ENCODE measurements around the gene TRAM2. TPM values are rescaled to one million over a fixed set of nuclear protein-coding genes. Genes with fewer than 3 reads are reported as not detected.

TRAM2 gene
- total RNA-seq, 1 donor from 2014 or later = 9.9 TPM

DNA sequence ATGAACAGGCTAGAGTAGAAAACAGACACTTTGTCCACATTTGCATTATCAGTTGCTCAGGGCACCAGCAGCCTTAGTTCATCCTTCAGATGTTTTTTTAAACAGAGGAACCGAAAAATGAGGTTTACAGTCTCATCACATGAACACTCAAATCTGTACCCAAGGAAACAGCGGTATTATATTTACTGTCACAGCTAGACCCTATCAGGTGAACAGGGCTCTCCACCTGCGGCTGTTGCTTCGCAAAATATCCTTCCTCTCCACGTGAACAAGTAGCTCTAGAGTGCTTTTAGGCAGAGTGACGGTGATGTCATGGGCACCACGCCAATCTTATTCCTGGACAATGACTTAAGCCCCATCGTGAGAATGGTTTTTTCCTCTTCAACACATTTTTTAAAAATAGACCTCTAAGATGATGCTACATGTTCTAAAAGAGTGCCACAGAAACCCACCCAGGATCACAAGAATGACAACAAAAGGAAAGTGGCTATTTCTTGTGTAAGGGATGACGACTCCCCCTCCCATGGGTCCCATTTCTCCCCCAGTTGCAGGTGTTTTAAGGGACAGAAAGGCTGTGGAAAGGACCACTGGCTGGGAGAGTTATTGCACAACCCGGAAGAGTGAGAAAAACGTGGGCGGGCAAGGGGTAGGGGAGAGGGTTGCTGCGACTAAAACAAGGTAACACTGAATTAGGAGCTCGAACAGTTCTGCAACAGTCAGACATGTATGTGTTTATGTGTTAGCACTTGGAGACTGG lies 79.0 kb downstream of the TRAM2 start:
- ChIA-PET POLR2A (interaction anchor here (0.5 to 1.6 kb wide), 9 partner anchors 9 to 1043 kb away, joined by 3 to 6 read pairs (median 3); partner anchors contain the start of genes MCM3 and TRAM2), CTCF (interaction anchor here (0.9 to 1.6 kb wide), 2 partner anchors 79 to 80 kb away, joined by 3 to 4 read pairs; partner anchors contain the start of gene TRAM2)
- peaks cover 8% of the 10 kb centered on the region for H3K9me3 Mint-ChIP-seq
- H3K4me1 Mint-ChIP-seq = peaks cover 66% of the 10 kb centered on the region
- H3K4me3 Mint-ChIP-seq = peak overlapping the region; percentile 60
- DNase-seq (peak; percentile 37), ATAC-seq (ENCODE audit: low read depth) (peak; percentile 77)
- H3K27me3 Mint-ChIP-seq = no peaks in the 10 kb centered on the region
- H3K36me3 Mint-ChIP-seq (ENCODE audit: low read depth) = peaks cover 22% of the 10 kb centered on the region
- TF ChIP-seq, protein P1, sequence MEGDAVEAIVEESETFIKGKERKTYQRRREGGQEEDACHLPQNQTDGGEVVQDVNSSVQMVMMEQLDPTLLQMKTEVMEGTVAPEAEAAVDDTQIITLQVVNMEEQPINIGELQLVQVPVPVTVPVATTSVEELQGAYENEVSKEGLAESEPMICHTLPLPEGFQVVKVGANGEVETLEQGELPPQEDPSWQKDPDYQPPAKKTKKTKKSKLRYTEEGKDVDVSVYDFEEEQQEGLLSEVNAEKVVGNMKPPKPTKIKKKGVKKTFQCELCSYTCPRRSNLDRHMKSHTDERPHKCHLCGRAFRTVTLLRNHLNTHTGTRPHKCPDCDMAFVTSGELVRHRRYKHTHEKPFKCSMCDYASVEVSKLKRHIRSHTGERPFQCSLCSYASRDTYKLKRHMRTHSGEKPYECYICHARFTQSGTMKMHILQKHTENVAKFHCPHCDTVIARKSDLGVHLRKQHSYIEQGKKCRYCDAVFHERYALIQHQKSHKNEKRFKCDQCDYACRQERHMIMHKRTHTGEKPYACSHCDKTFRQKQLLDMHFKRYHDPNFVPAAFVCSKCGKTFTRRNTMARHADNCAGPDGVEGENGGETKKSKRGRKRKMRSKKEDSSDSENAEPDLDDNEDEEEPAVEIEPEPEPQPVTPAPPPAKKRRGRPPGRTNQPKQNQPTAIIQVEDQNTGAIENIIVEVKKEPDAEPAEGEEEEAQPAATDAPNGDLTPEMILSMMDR (IDR thresholded peaks at IDR 0.05) = no peak
- intact Hi-C loops (cut with micrococcal nuclease) = loop anchor here (1.0 to 10.0 kb wide), 6 partner anchors 54 to 747 kb away; partner anchors contain the start of genes EFHC1 and TRAM2
- H3K27ac Mint-ChIP-seq = peak overlapping the region; percentile 98

DNA sequence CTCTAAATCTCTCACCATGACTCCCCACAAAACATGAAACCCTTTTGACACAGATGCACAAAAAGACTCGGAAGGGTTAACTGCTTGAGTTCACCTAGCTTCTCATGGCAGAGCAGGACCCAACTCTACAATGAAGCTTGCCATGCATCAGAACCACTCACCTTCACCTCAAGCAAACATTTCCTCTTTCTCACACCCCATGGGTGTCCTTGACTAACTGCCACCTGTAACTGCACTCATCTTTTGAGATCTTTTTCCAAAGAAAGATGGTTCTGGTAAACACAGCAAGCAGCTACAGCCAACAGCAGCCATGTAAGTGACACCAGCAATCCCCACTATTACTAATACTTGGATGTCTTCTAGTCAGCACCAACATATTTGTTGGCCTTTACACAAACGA lies 80.2 kb downstream of the TRAM2 start:
- Mint-ChIP-seq H3K36me3 (ENCODE audit: low read depth) (peaks cover 11% of the 10 kb centered on the region), H3K9me3 (peaks cover 8% of the 10 kb centered on the region), H3K4me3 (no peak overlapping the region), H3K27ac (peak overlapping the region; percentile 98), H3K27me3 (no peaks in the 10 kb centered on the region), H3K4me1 (peaks cover 78% of the 10 kb centered on the region)
- DNase-seq (no peak), ATAC-seq (ENCODE audit: low read depth) (no peak)
- POLR2A ChIA-PET = interaction anchor here (1.0 to 1.2 kb wide), 2 partner anchors 78 to 863 kb away, joined by 4 to 6 read pairs; no protein-coding TSS in a partner anchor
- intact Hi-C loops (cut with micrococcal nuclease) = loop anchor here (1.0 to 10.0 kb wide), 6 partner anchors 56 to 748 kb away; partner anchors contain the start of genes EFHC1 and TRAM2
- TF ChIP-seq, protein P1 (IDR thresholded peaks at IDR 0.05) = no peak
- CTCF ChIA-PET = interaction anchor here (1.6 kb wide), 1 partner anchor 79 kb away, joined by 4 read pairs; no protein-coding TSS in a partner anchor

DNA sequence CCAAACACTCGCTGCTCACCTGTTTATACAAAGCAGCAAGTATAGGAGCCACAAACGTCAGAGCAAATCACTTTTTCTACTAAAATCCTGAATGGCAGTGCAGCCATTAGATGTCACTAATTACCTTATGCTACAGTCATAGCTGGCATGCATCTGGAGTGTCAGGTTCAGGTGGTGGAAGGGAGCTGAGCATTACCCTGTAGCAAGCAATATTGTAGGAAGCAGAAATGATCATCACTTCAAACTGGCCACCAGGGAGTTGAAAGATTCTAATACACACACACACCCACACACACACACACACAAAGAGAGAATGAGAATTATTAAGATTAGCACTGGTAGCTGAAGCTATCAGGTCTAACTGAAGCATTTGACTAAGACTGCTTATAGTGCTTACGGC lies 80.9 kb downstream of the TRAM2 start:
- Mint-ChIP-seq H3K27ac (peak overlapping the region; percentile 98), H3K4me3 (peak overlapping the region; percentile 38), H3K27me3 (no peaks in the 10 kb centered on the region), H3K9me3 (peaks cover 8% of the 10 kb centered on the region), H3K4me1 (peaks cover 86% of the 10 kb centered on the region), H3K36me3 (ENCODE audit: low read depth) (peaks cover 11% of the 10 kb centered on the region)
- ATAC-seq (ENCODE audit: low read depth) (no peak), DNase-seq (no peak)
- CTCF ChIA-PET = interaction anchor here (0.6 kb wide), 1 partner anchor 79 kb away, joined by 4 read pairs; no protein-coding TSS in a partner anchor
- TF ChIP-seq, protein P1 (IDR thresholded peaks at IDR 0.05) = no peak
- intact Hi-C loops (cut with micrococcal nuclease) = loop anchor here (2.0 to 10.0 kb wide), 4 partner anchors 81 to 749 kb away; partner anchors contain the start of gene TRAM2
- POLR2A ChIA-PET = interaction anchor here (1.2 kb wide), 1 partner anchor 864 kb away, joined by 4 read pairs; no protein-coding TSS in a partner anchor

- ChIA-PET CTCF (interaction anchor here (1.5 kb wide), 1 partner anchor 75 kb away, joined by 4 read pairs; the partner anchor contains the start of gene EFHC1), POLR2A (interaction anchor here (1.3 kb wide), 1 partner anchor 80 kb away, joined by 4 read pairs; no protein-coding TSS in a partner anchor)
- Mint-ChIP-seq H3K27ac (peak overlapping the region; percentile 98), H3K9me3 (peaks cover 8% of the 10 kb centered on the region), H3K27me3 (no peaks in the 10 kb centered on the region), H3K4me1 (peaks cover 97% of the 10 kb centered on the region), H3K4me3 (no peak overlapping the region), H3K36me3 (ENCODE audit: low read depth) (peaks cover 11% of the 10 kb centered on the region)
- intact Hi-C loops (cut with micrococcal nuclease) = loop anchor here (5.0 to 10.0 kb wide), 2 partner anchors 197 to 750 kb away; no protein-coding TSS in a partner anchor
- DNase-seq = no peak
- TF ChIP-seq, protein P1 (IDR thresholded peaks at IDR 0.05) = no peak
- no peak for ATAC-seq (ENCODE audit: low read depth)
These were observed 82.4 kb downstream of the TRAM2 start for GRCh38 chr6:52494298-52495072.
